ENCODE measurements around the gene DNAJC2.
"Not testable (repeated sequence)": the region's sequence is repeated elsewhere in the genome, so short reads cannot be mapped to it uniquely, and the experiment has no call there.

DNAJC2 gene

GRCh38 chr7:103274867-103275266 lies 69.7 kb downstream of the DNAJC2 start:
- FAIRE-seq; DNase-seq (ENCODE audit: insufficient read length, low spot score): not testable (repeated sequence)

GRCh38 chr7:103273374-103273773 lies 71.2 kb downstream of the DNAJC2 start:
- not testable (repeated sequence) for DNase-seq (ENCODE audit: insufficient read length, low spot score); FAIRE-seq

GRCh38 chr7:103266229-103266628 lies 78.3 kb downstream of the DNAJC2 start:
- FAIRE-seq; DNase-seq (ENCODE audit: insufficient read length, low spot score): not testable (repeated sequence)

- FAIRE-seq: not testable (repeated sequence)
These were observed 80.5 kb downstream of the DNAJC2 start for GRCh38 chr7:103264054-103264453.

More at GRCh38 chr7:103264054-103264453, 80.5 kb downstream of the DNAJC2 start:
- not testable (repeated sequence) for DNase-seq (ENCODE audit: insufficient read length, low spot score)
